GM23338 (cell line): ENCODE measurements around the gene NFE2L1.

Source experiments
- CREB1 ChIP-seq: fragments of 250-450 bp; sonication (Bioruptor Pico); IDR thresholded peaks from 2 replicates; pipeline ENCODE4 v1.5.0; 2020; ENCODE audit warnings: low read depth, mild to moderate bottlenecking, moderate library complexity
- EZH2 ChIP-seq: fragments of 200-600 bp; sonication (generic); IDR thresholded peaks from one replicate; pipeline ENCODE4 v1.8.0; 2017; ENCODE audit warnings: antibody characterized with exemption, mild to moderate bottlenecking, low read depth; ENCODE audit not compliant: unreplicated experiment
- EZH2phosphoT487 ChIP-seq: fragments of 200-600 bp; sonication (generic); IDR thresholded peaks from one replicate; pipeline ENCODE4 v1.8.1; 2018; ENCODE audit warnings: antibody characterized with exemption; ENCODE audit not compliant: unreplicated experiment
- JUNB ChIP-seq: IDR thresholded peaks from one replicate; pipeline ENCODE4 v1.6.1; 2016; ENCODE audit warnings: antibody characterized with exemption; ENCODE audit not compliant: unreplicated experiment
- STAT1 ChIP-seq: IDR thresholded peaks from one replicate; pipeline ENCODE4 v1.6.1; 2016; ENCODE audit warnings: antibody characterized with exemption; ENCODE audit not compliant: unreplicated experiment
- TF ChIP-seq, protein P1 (sequence below): IDR thresholded peaks from one replicate; pipeline ENCODE4 v1.6.1; 2018; ENCODE audit warnings: antibody characterized with exemption; ENCODE audit not compliant: unreplicated experiment
- TF ChIP-seq, protein P2 (sequence below), 2 experiments: fragments of 200-600 bp in 1 of 2; sonication (generic) in 1 of 2; conservative IDR thresholded peaks; 2 replicates each; pipeline versions ENCODE4 v1.5.1 to v1.6.1; 2016 to 2017; ENCODE audit warnings: antibody characterized with exemption in 2 of 2, low read depth in 2 of 2, mild to moderate bottlenecking in 2 of 2, moderate library complexity in 1 of 2

DNA sequence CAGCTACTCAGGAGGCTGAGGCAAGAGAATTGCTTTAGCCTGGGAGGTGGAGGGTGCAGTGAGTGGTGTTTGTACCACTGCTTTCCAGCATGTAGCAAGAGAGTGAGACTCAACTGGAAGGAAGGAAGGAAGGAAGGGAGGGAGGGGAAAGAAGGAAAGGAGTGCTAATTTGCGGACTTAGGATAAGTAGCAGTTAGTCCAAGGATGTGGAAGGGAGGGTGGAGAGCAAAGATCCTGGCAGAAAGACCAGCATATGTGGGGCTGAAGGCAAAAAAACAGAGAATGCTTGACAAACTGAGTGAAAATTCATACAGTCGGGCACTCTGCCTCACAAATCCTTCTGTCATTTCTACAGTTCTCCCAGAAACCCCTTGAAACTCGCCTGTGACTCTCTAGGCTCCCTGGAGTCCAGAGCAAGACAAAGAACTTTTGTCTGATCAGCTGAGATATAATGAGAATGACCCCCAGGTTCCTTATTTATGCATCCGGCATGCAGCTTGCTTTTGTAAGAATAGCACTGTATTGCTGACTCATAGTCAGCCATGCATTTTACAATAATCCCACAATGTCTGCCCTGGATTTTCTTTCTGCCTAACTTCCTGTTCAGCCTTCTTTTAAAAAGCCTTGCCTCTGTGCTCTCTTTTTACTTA lies 45.8 kb upstream of the NFE2L1 start:
- TF ChIP-seq, protein P1, sequence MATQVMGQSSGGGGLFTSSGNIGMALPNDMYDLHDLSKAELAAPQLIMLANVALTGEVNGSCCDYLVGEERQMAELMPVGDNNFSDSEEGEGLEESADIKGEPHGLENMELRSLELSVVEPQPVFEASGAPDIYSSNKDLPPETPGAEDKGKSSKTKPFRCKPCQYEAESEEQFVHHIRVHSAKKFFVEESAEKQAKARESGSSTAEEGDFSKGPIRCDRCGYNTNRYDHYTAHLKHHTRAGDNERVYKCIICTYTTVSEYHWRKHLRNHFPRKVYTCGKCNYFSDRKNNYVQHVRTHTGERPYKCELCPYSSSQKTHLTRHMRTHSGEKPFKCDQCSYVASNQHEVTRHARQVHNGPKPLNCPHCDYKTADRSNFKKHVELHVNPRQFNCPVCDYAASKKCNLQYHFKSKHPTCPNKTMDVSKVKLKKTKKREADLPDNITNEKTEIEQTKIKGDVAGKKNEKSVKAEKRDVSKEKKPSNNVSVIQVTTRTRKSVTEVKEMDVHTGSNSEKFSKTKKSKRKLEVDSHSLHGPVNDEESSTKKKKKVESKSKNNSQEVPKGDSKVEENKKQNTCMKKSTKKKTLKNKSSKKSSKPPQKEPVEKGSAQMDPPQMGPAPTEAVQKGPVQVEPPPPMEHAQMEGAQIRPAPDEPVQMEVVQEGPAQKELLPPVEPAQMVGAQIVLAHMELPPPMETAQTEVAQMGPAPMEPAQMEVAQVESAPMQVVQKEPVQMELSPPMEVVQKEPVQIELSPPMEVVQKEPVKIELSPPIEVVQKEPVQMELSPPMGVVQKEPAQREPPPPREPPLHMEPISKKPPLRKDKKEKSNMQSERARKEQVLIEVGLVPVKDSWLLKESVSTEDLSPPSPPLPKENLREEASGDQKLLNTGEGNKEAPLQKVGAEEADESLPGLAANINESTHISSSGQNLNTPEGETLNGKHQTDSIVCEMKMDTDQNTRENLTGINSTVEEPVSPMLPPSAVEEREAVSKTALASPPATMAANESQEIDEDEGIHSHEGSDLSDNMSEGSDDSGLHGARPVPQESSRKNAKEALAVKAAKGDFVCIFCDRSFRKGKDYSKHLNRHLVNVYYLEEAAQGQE: no peak
- TF ChIP-seq EZH2: no peak
- TF ChIP-seq, protein P2, sequence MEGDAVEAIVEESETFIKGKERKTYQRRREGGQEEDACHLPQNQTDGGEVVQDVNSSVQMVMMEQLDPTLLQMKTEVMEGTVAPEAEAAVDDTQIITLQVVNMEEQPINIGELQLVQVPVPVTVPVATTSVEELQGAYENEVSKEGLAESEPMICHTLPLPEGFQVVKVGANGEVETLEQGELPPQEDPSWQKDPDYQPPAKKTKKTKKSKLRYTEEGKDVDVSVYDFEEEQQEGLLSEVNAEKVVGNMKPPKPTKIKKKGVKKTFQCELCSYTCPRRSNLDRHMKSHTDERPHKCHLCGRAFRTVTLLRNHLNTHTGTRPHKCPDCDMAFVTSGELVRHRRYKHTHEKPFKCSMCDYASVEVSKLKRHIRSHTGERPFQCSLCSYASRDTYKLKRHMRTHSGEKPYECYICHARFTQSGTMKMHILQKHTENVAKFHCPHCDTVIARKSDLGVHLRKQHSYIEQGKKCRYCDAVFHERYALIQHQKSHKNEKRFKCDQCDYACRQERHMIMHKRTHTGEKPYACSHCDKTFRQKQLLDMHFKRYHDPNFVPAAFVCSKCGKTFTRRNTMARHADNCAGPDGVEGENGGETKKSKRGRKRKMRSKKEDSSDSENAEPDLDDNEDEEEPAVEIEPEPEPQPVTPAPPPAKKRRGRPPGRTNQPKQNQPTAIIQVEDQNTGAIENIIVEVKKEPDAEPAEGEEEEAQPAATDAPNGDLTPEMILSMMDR (conservative IDR thresholded peaks at IDR 0.05; ENCODE audit: low read depth in 2 of 2): no peak
- no peak for TF ChIP-seq CREB1
- no peak for TF ChIP-seq STAT1
- TF ChIP-seq JUNB: no peak
- no peak for TF ChIP-seq EZH2phosphoT487
